GM23248 (cell line): ENCODE measurements around the gene KCNJ12. TPM values are rescaled to one million over a fixed set of nuclear protein-coding genes. Genes with fewer than 3 reads are reported as not detected.

Source experiments
- DNase-seq: peaks from one replicate; pipeline ENCODE4 v3.0.0-alpha.2; 2015
- H2AFZ ChIP-seq: fragments of 200-600 bp; sonication (generic); 2 replicates; pipeline ENCODE4 v1.6.1; 2016; ENCODE audit warnings: antibody characterized with exemption
- H3F3A ChIP-seq: fragments of 200-600 bp; sonication (generic); 2 replicates; pipeline ENCODE4 v1.6.1; 2016; ENCODE audit warnings: mild to moderate bottlenecking, antibody characterized with exemption, mixed run types; ENCODE audit not compliant: insufficient read depth
- H3K27ac ChIP-seq: fragments of 200-600 bp; sonication (generic); 2 replicates; pipeline ENCODE4 v1.5.1; 2016; ENCODE audit warnings: mild to moderate bottlenecking
- H3K27me3 ChIP-seq: fragments of 200-600 bp; sonication (generic); replicated peaks from 2 replicates; pipeline ENCODE4 v1.6.1; 2016; ENCODE audit warnings: mild to moderate bottlenecking; ENCODE audit not compliant: insufficient read depth
- H3K36me3 ChIP-seq: fragments of 200-600 bp; sonication (generic); 2 replicates; pipeline ENCODE4 v1.6.1; 2016; ENCODE audit warnings: low read depth, mild to moderate bottlenecking
- H3K4me1 ChIP-seq: fragments of 200-600 bp; sonication (generic); 2 replicates; pipeline ENCODE4 v1.6.1; 2016; ENCODE audit warnings: mild to moderate bottlenecking; ENCODE audit not compliant: insufficient read depth
- H3K4me2 ChIP-seq: fragments of 200-600 bp; sonication (generic); one replicate; pipeline ENCODE4 v1.6.1; 2016; ENCODE audit warnings: mild to moderate bottlenecking; ENCODE audit not compliant: unreplicated experiment
- H3K4me3 ChIP-seq: fragments of 200-600 bp; sonication (generic); 2 replicates; pipeline ENCODE4 v1.5.1; 2016; ENCODE audit warnings: mild to moderate bottlenecking
- H3K79me2 ChIP-seq: fragments of 200-600 bp; sonication (generic); 2 replicates; pipeline ENCODE4 v1.6.1; 2016; ENCODE audit warnings: mild to moderate bottlenecking; ENCODE audit not compliant: insufficient read depth
- H3K9ac ChIP-seq: fragments of 200-600 bp; sonication (generic); 2 replicates; pipeline ENCODE4 v1.6.1; 2016; ENCODE audit warnings: mild to moderate bottlenecking
- H3K9me2 ChIP-seq: fragments of 200-600 bp; sonication (generic); 2 replicates; pipeline ENCODE4 v1.6.1; 2016; ENCODE audit warnings: mixed run types, mild to moderate bottlenecking, moderate library complexity; ENCODE audit not compliant: insufficient read depth
- H3K9me3 ChIP-seq: fragments of 200-600 bp; sonication (generic); one replicate; pipeline ENCODE4 v1.6.1; 2017; ENCODE audit warnings: low read depth
- H4K20me1 ChIP-seq: fragments of 200-600 bp; sonication (generic); 2 replicates; pipeline ENCODE4 v1.6.0; 2016; ENCODE audit not compliant: insufficient read depth
- EZH2 ChIP-seq: fragments of 200-600 bp; sonication (generic); IDR thresholded peaks from 2 replicates; pipeline ENCODE4 v1.6.1; 2018; ENCODE audit warnings: antibody characterized with exemption, mild to moderate bottlenecking; ENCODE audit not compliant: insufficient read depth, poor library complexity, severe bottlenecking
- EZH2phosphoT487 ChIP-seq: fragments of 200-600 bp; sonication (generic); IDR thresholded peaks from 2 replicates; pipeline ENCODE4 v1.6.1; 2018; ENCODE audit warnings: antibody characterized with exemption, moderate library complexity, mild to moderate bottlenecking, low read depth; ENCODE audit not compliant: insufficient read depth
- WGBS, 2 experiments: methylation state at CpG; one replicate each; pipeline ENCODE4 v1.1.6; 2015 to 2017; ENCODE audit warnings: low lambda C conversion rate in 2 of 2, low coverage in 1 of 2; ENCODE audit errors: missing lambda C conversion rate in 2 of 2; 5-methylcytosine and 5-hydroxymethylcytosine counted together
- in situ Hi-C: fragments of 300-500 bp; cut with MboI; formaldehyde crosslinking; loops from 2 replicates; pipeline ENCODE4 v1.15.0; 2020
- polyA plus RNA-seq: library from polyadenylated mRNA; unstranded; fragments of >200 nt; fragmentation: Nextera tagmentation; extraction: Ambion mirVana; gene quantifications from 2 replicates; pipeline ENCODE4 v1.2.1, GENCODE V29; 2016
- total RNA-seq: library from RNA; depleted of rRNA; stranded (reverse); fragments of >200 nt; shearing (Covaris generic); gene quantifications from 2 replicates; pipeline ENCODE4 v1.2.3, GENCODE V29; 2014

Gene KCNJ12
- total and polyA plus RNA-seq, 2 experiments from 2014 or later, result 0.29 to 0.54 TPM

GRCh38 chr17:21388066-21388465 is 11.9 kb downstream of the KCNJ12 start:
- Histone ChIP-seq H3K9me2 (no peaks in the 10 kb centered on the region), H2AFZ (no peak overlapping the region), H3F3A (no peaks in the 10 kb centered on the region), H3K36me3 (no peaks in the 10 kb centered on the region), H3K9me3 (no peaks in the 10 kb centered on the region), H3K9ac (no peak overlapping the region), H3K79me2 (no peaks in the 10 kb centered on the region), H3K4me1 (no peaks in the 10 kb centered on the region), H3K27me3 (no peaks in the 10 kb centered on the region), H3K4me2 (no peak overlapping the region), H3K4me3 (no peak overlapping the region), H3K27ac (no peak overlapping the region), H4K20me1 (no peaks in the 10 kb centered on the region)
- DNase-seq, result no peak
- TF ChIP-seq EZH2 (no peak), EZH2phosphoT487 (no peak)
- in situ Hi-C loops, result no loop called here
- WGBS, 2 experiments, result 69 to 77% methylated on average over 12 of the region's 12 CpGs

DNA sequence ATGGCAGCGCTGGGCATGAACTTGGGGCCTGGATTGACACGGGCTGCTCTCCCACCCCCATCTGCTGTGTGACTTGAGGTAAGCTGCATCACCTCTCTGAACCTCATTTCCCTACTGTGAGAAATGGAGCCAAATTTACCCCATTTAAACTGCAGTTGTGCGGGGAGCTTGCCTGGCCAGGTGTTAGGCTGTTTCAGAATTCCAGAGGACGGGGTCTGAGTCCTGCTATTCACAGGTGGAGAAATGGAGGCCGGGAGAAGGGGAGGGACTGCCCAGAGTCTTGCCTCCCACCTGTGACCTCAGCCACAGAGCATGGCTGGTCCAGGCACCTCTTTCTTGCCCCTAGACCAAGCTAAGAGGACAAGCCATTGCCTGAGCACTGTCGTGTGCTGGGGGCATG is 12.8 kb downstream of the KCNJ12 start:
- Histone ChIP-seq H3K4me2 (no peak overlapping the region), H2AFZ (no peak overlapping the region), H4K20me1 (no peaks in the 10 kb centered on the region), H3K4me1 (no peaks in the 10 kb centered on the region), H3K27me3 (no peaks in the 10 kb centered on the region), H3K4me3 (no peak overlapping the region), H3K9ac (no peak overlapping the region), H3K9me2 (no peaks in the 10 kb centered on the region), H3K9me3 (no peaks in the 10 kb centered on the region), H3K36me3 (no peaks in the 10 kb centered on the region), H3F3A (no peaks in the 10 kb centered on the region), H3K27ac (no peak overlapping the region), H3K79me2 (no peaks in the 10 kb centered on the region)
- WGBS, 2 experiments, result 80 to 88% methylated on average over 6 of the region's 6 CpGs
- no peak for DNase-seq
- in situ Hi-C loops, result no loop called here
- TF ChIP-seq EZH2phosphoT487, result no peak
- no peak for TF ChIP-seq EZH2

GRCh38 chr17:21389394-21389793 is 13.2 kb downstream of the KCNJ12 start:
- no peaks in the 10 kb centered on the region for H3K9me3 ChIP-seq

DNA sequence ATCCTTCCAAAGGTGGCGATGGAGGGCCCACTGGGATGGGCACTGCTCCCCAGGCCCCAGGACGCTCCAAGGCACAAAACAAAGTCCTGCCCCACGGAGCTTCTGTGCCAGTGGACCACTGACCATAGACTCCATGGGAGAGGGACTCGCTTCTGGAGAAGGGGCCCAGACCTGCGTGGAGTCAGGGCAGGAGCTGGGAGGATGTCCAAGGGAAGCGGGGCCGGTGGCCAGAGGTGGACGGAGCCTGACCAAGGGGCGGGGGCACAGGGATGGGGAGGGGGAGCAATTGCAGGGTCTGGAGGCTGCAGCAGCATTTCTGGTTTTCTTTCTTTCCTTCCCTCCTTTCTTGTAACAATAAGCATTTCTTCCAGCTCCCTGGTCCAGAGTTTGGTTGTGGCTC is 14.1 kb downstream of the KCNJ12 start:
- WGBS, 2 experiments, result 73 to 81% methylated on average over 9 of the region's 9 CpGs
- in situ Hi-C loops, result no loop called here
- no peak for TF ChIP-seq EZH2phosphoT487
- TF ChIP-seq EZH2, result no peak

More at GRCh38 chr17:21389394-21389793, 13.2 kb downstream of the KCNJ12 start:
- Histone ChIP-seq H3K9ac (no peak overlapping the region), H4K20me1 (no peaks in the 10 kb centered on the region), H3K27me3 (no peaks in the 10 kb centered on the region), H3K4me2 (no peak overlapping the region), H3K4me1 (no peaks in the 10 kb centered on the region), H3K36me3 (no peaks in the 10 kb centered on the region), H3K27ac (no peak overlapping the region), H3K4me3 (no peak overlapping the region), H3F3A (no peaks in the 10 kb centered on the region), H3K79me2 (no peaks in the 10 kb centered on the region), H3K9me2 (no peaks in the 10 kb centered on the region), H2AFZ (no peak overlapping the region)
- in situ Hi-C loops, result no loop called here
- DNase-seq, result no peak
- TF ChIP-seq EZH2 (no peak), EZH2phosphoT487 (no peak)
- WGBS, 2 experiments, result 66 to 70% methylated on average over 6 to 7 of the region's 7 CpGs

DNA sequence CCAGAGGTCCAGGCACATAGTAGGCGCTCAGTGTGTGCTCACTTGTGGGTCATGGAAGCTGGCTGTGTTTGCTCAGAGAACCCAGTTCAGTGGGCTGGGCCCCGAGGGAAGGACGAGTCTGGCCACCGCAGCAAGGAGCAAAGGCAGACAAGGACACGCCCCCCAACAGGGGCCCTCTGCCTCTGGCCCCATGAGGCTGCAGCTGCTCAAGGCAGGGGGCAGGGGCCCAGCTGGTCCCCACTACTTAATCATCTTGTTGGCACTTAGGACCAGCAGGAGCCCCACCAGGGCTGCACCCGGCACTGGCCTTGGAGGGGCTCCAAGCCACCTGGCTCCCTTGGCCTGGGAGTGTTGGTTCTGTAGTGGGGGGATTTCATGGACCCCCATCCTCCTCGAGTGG is 16.1 kb downstream of the KCNJ12 start:
- TF ChIP-seq EZH2phosphoT487 (no peak), EZH2 (no peak)
- WGBS, 2 experiments, result 64 to 65% methylated on average over 7 of the region's 7 CpGs
- DNase-seq, result no peak

More for the DNA sequence above, 14.1 kb downstream of the KCNJ12 start:
- H2AFZ ChIP-seq, result no peak overlapping the region
- no peak overlapping the region for H3K4me3 ChIP-seq
- no peaks in the 10 kb centered on the region for H3K9me3 ChIP-seq
- no peak overlapping the region for H3K4me2 ChIP-seq
- H3K27ac ChIP-seq, result no peak overlapping the region
- H3K9ac ChIP-seq, result no peak overlapping the region
- no peaks in the 10 kb centered on the region for H3K9me2 ChIP-seq
- no peaks in the 10 kb centered on the region for H3K79me2 ChIP-seq
- no peak for DNase-seq
- H3F3A ChIP-seq, result no peaks in the 10 kb centered on the region
- no peaks in the 10 kb centered on the region for H3K27me3 ChIP-seq
- no peaks in the 10 kb centered on the region for H4K20me1 ChIP-seq
- H3K36me3 ChIP-seq, result no peaks in the 10 kb centered on the region
- H3K4me1 ChIP-seq, result no peaks in the 10 kb centered on the region

More for the DNA sequence above, 16.1 kb downstream of the KCNJ12 start:
- Histone ChIP-seq H3K9me2 (no peaks in the 10 kb centered on the region), H3K9me3 (no peaks in the 10 kb centered on the region), H3K79me2 (no peaks in the 10 kb centered on the region), H3K4me3 (no peak overlapping the region), H3K4me1 (peaks cover 5% of the 10 kb centered on the region; the same call in 1 of the 2 replicates), H3K4me2 (no peak overlapping the region), H3K36me3 (no peaks in the 10 kb centered on the region), H3K27ac (no peak overlapping the region), H4K20me1 (no peaks in the 10 kb centered on the region), H3K9ac (no peak overlapping the region), H3F3A (no peaks in the 10 kb centered on the region), H2AFZ (no peak overlapping the region), H3K27me3 (no peaks in the 10 kb centered on the region)
- in situ Hi-C loops, result no loop called here
